ENCODE data around the gene DIS3L2.

DNA sequence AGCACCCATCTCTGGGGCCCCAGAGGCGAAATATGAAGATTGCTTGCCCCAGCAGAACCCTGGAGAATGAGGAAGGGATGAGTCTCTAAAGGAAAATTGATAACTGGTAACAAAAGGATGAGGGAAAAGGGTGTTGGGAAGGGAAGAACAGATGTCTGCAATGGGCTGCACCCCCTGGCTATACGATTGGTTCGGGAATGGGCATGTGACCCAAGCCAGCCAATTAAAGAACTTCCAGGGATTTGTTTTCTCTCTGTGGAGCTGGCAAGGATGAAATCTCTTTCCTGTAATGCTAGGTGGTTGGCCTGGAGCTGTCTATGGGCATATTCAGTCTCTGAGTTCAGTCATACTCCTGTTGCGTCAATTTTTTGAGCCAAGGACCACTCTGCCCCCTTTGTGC is 22.5 kb upstream of the DIS3L2 start:
- TF ChIP-seq, protein P1, sequence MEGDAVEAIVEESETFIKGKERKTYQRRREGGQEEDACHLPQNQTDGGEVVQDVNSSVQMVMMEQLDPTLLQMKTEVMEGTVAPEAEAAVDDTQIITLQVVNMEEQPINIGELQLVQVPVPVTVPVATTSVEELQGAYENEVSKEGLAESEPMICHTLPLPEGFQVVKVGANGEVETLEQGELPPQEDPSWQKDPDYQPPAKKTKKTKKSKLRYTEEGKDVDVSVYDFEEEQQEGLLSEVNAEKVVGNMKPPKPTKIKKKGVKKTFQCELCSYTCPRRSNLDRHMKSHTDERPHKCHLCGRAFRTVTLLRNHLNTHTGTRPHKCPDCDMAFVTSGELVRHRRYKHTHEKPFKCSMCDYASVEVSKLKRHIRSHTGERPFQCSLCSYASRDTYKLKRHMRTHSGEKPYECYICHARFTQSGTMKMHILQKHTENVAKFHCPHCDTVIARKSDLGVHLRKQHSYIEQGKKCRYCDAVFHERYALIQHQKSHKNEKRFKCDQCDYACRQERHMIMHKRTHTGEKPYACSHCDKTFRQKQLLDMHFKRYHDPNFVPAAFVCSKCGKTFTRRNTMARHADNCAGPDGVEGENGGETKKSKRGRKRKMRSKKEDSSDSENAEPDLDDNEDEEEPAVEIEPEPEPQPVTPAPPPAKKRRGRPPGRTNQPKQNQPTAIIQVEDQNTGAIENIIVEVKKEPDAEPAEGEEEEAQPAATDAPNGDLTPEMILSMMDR (conservative IDR thresholded peaks at IDR 0.05): no peak
- TF ChIP-seq EZH2 (IDR thresholded peaks at IDR 0.05; ENCODE audit: low read depth): no peak
